Measurements from ENCODE around the gene ABL2. TPM values are rescaled to one million over a fixed set of nuclear protein-coding genes. Genes with fewer than 3 reads are reported as not detected.

ABL2 gene
- total RNA-seq, 4 donors from 2014 or later = 4.4 to 9.3 (median 5.8) TPM

GRCh38 chr1:179129702-179130473, 99.6 kb downstream of the ABL2 start:
- intact Hi-C loops (cut with DNase I; ENCODE audit: low total_unique reads) = no loop called here
- TF ChIP-seq POLR2A (IDR thresholded peaks at IDR 0.05) (no peak), CTCF (IDR thresholded peaks at IDR 0.05 in 4 of 5, conservative IDR thresholded peaks at IDR 0.05 in 1 of 5) (no peak)
- in situ Hi-C loops (cut with MboI; ENCODE audit: low sequenced_read_pairs in 4 of 4) = no loop called here
- DNase-seq (no peak), ATAC-seq (peak; percentile 69 to 86)
- Histone ChIP-seq H3K9me3 (no peaks in the 10 kb centered on the region), H3K4me1 (peaks cover 0 to 4% of the 10 kb centered on the region in 2 donors), H3K27me3 (no peaks in the 10 kb centered on the region), H3K4me3 (peak overlapping the region; percentile 31 to 47 (median 41)), H3K27ac (peak overlapping the region; percentile 48 to 60 (median 56)), H3K36me3 (peaks cover 0 to 4% of the 10 kb centered on the region in 2 donors)

- no peak for TF ChIP-seq POLR2A (IDR thresholded peaks at IDR 0.05)
- no peak for TF ChIP-seq CTCF (IDR thresholded peaks at IDR 0.05 in 4 of 5, conservative IDR thresholded peaks at IDR 0.05 in 1 of 5)
- Histone ChIP-seq H3K9me3 (no peaks in the 10 kb centered on the region), H3K4me1 (peaks cover 0 to 4% of the 10 kb centered on the region in 2 donors), H3K27me3 (no peaks in the 10 kb centered on the region), H3K27ac (no peak overlapping the region), H3K4me3 (no peak overlapping the region), H3K36me3 (peaks cover 0 to 4% of the 10 kb centered on the region in 2 donors)
- DNase-seq = no peak
- ATAC-seq = no peak
- in situ Hi-C loops (cut with MboI; ENCODE audit: low sequenced_read_pairs in 4 of 4) = no loop called here
- intact Hi-C loops (cut with DNase I; ENCODE audit: low total_unique reads) = no loop called here
Observed at GRCh38 chr1:179128520-179128919, 101.0 kb downstream of the ABL2 start.

GRCh38 chr1:179127163-179127895, 102.1 kb downstream of the ABL2 start:
- Histone ChIP-seq H3K27me3 (no peaks in the 10 kb centered on the region), H3K9me3 (no peaks in the 10 kb centered on the region), H3K4me3 (no peak overlapping the region), H3K4me1 (peaks cover 0 to 4% of the 10 kb centered on the region in 2 donors), H3K27ac (peak overlapping the region in 1 of 4 donors; percentile 25), H3K36me3 (peaks cover 0 to 4% of the 10 kb centered on the region in 2 donors)
- DNase-seq = no peak
- in situ Hi-C loops (cut with MboI; ENCODE audit: low sequenced_read_pairs in 4 of 4) (no loop called here), intact Hi-C loops (cut with DNase I; ENCODE audit: low total_unique reads) (no loop called here)
- no peak for ATAC-seq
- TF ChIP-seq POLR2A (IDR thresholded peaks at IDR 0.05) (no peak), CTCF (IDR thresholded peaks at IDR 0.05 in 4 of 5, conservative IDR thresholded peaks at IDR 0.05 in 1 of 5) (no peak)

- TF ChIP-seq POLR2A (IDR thresholded peaks at IDR 0.05) (no peak), CTCF (IDR thresholded peaks at IDR 0.05 in 4 of 5, conservative IDR thresholded peaks at IDR 0.05 in 1 of 5) (no peak)
- H3K27me3 ChIP-seq = no peaks in the 10 kb centered on the region
- ATAC-seq = no peak
- H3K36me3 ChIP-seq = peaks cover 0 to 4% of the 10 kb centered on the region in 2 donors
- no peak for DNase-seq
- in situ Hi-C loops (cut with MboI; ENCODE audit: low sequenced_read_pairs in 4 of 4) (no loop called here), intact Hi-C loops (cut with DNase I; ENCODE audit: low total_unique reads) (no loop called here)
- H3K4me3 ChIP-seq = no peak overlapping the region
- peaks cover 0 to 4% of the 10 kb centered on the region in 2 donors for H3K4me1 ChIP-seq
- H3K9me3 ChIP-seq = no peaks in the 10 kb centered on the region
- peak overlapping the region in 2 of 4 donors; percentile 0 to 25 for H3K27ac ChIP-seq
Observed at GRCh38 chr1:179126338-179127060, 103.0 kb downstream of the ABL2 start.
